Stimulated activated CD8-positive, alpha-beta memory T cell treated with anti-CD3 and anti-CD28 coated beads, Interleukin-7, amount 100 ng/mL, for 1 hour (primary cell): ENCODE measurements around the gene ARL13B.
"Not testable (repeated sequence)": the region's sequence is repeated elsewhere in the genome, so short reads cannot be mapped to it uniquely, and the experiment has no call there.

Source experiments
- DNase-seq, 2 donors: peaks; one replicate each; pipeline ENCODE4 v3.0.0-alpha.2; 2020; ENCODE audit warnings: low read depth in 2 of 2

Gene ARL13B

GRCh38 chr3:93979850-93980676 lies at the start of gene ARL13B:
ARL13B (plus strand) TSS chr3:93980155; CDS start chr3:93980424, 269 bp downstream.
- DNase-seq, result peak; percentile 84 to 88

GRCh38 chr3:93931597-93932229 lies 48.2 kb upstream of the ARL13B start:
- DNase-seq, result no peak

GRCh38 chr3:93934366-93935046 lies 45.4 kb upstream of the ARL13B start:
- DNase-seq, result no peak

GRCh38 chr3:93936549-93936948 lies 43.4 kb upstream of the ARL13B start:
- no peak for DNase-seq

- not testable (repeated sequence) for DNase-seq
These were observed 42.5 kb upstream of the ARL13B start for GRCh38 chr3:93937485-93937884.

DNA sequence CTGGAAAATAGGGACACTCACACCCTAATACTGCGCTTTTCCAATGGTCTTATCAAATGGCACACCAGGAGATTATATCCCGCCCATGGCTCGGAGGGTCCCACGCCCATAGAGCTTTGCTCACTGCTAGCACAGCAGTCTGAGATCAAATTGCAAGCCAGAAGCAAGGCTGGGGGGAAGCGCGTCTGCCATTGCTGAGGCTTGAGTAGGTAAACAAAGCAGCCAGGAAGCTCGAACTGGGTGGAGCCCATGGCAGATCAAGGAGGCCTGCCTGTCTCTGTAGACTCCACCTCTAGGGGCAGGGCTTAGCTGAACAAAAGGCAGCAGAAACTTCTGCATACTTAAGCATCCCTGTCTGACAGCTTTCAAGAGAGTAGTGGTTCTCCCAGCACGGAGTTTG lies 30.0 kb upstream of the ARL13B start:
- not testable (repeated sequence) for DNase-seq

DNA sequence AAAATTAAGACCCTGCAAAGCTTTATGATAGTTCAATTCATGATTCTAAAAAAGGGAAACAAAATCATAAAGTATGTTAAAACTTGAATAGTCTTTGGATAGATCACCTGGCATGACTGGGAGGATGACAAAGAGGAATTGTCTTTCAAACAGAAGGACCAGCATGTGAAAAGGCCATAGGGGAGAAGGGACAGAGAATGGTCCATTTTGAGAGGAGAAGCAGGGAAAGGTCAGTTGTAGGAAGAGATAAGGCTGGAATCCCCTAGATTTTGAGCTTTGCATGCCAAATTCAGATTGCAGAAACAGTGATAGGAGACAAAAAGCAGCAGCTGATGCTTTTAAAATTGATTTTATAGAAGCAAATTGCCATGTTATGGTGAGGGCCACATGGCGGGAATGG lies 18.9 kb upstream of the ARL13B start:
- DNase-seq, result no peak

GRCh38 chr3:93961489-93961888 lies 18.5 kb upstream of the ARL13B start:
- no peak for DNase-seq

DNA sequence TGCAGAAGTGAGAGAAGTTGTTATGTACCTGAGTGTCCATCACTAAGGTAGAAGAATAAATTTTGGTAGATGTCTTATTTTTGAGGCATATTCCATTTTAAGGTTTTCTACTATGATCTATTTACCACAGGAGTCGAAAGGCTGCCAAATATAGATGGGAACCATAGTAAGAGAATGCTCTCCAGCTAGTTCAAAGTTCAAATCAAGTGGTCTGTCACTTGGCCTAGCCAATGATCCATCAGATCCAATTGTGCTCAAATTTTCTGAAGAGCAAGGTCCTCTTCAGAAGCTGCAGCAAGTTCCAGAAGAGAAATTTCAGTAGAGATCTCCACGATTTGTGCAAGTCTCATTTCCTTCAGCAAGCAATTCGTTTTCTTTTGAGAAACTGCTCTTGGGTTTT lies 17.2 kb upstream of the ARL13B start:
- DNase-seq, result no peak

DNA sequence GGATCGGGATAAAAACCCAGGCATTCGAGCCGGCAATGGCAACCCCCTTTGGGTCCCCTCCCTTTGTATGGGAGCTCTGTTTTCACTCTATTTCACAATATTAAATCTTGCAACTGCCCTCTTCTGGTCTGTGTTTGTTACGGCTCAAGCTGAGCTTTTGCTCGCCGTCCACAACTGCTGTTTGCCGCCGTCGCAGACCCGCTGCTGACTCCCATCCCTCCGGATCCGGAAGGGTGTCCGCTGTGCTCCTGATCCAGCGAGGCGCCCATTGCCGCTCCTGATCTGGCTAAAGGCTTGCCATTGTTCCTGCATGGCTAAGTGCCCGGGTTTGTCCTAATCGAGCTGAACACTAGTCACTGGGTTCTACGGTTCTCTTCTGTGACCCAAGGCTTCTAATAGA lies 14.8 kb upstream of the ARL13B start:
- DNase-seq, result not testable (repeated sequence)

- no peak for DNase-seq
These were observed 10.5 kb upstream of the ARL13B start for GRCh38 chr3:93969443-93969842.

DNA sequence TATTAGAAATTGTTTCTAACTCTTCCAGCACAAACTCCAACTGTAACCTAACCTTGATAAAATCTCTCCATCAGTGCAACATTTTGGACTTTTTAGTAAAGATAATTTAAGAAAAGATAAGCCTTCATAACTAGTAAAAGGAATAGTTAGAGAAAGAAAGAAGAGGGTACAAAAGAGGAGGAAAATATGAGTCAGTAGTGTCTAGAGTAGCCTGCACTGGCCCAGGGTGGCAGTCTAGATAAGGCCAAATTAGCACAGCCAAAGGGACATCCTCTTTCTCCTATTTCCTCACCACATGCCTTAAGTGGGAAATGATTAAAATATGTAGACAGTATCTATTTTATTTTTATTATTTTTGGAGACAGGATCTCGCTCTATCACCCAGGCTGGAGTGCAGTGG lies 10.0 kb upstream of the ARL13B start:
- no peak for DNase-seq

DNA sequence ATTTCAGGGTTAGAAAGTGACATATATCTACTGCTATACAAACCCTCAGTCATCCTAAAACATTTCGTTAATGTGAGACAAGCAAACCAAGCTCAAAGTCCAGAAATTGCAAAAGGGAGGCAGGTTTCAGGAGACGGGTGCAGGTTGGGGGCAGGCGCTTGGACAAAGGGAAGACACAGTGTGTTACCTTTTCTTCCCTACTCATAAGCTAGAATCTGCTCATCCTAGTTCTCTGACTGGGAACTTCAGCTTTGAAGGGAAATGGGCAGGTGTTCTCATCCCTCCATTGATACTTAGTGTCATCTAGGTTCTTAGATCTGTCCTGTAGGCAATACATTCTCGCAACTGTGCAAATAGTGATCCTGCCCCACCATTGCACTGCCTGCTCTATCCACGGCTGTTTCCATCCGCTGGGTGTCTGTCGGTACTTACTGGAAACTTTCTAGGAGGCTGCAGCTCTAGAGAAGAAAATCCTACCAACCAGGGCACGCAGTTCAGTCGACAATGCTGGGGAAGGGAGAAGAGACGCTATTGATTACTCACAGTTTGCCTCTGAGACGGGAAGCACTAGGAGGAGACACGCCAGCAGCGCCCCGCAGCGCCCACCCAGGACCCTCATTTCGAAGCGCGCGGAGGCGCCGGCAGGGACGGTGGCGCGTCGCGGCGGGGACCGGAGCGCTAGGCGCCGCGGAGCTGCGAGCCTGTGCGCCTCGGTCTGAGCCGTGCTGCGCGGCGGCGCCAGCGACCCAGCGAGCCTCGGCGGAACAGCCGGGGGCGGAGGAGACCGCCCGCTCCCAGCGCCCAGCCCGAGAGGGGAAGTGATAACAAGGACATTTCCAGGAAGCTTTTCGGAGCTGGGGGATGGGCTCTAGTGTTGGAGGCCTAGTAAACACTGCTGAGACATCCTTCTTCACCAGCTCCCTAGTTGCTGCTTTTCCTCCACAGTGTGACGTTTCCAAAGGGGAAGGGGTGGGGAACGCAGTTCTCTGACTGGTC lies 6.5 kb upstream of the ARL13B start, which contains the start of gene PROS1:
Gene PROS1, minus strand, starts transcription at position 766 of the 996 bp plus-strand sequence. Its CDS starts 147 bp downstream, at position 619.
- no peak for DNase-seq

DNA sequence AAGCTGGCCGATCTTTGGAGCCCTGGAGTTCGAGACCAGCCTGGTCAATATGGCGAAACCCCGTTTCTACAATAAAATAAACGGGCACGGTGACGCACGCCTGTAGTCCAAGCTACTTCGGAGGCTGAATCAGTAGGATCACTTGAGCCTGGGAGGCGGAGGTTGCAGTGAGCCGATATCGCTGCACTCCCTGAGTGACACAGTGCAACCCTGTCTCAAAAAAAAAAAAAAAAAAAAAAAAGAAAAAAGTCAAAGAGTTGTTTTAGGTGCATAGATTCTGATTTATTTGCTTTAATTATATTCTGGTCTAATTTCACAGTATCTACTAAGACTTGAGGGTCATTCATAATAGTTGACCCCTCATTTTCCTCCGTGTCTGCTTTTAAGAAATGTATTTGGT lies 1.7 kb downstream of the ARL13B start:
- no peak for DNase-seq

- DNase-seq, result no peak
These were observed 3.5 kb downstream of the ARL13B start for GRCh38 chr3:93983408-93983807.

GRCh38 chr3:93984618-93985017 lies 4.7 kb downstream of the ARL13B start:
- no peak for DNase-seq

GRCh38 chr3:93988283-93988682 lies 8.3 kb downstream of the ARL13B start:
- no peak for DNase-seq

DNA sequence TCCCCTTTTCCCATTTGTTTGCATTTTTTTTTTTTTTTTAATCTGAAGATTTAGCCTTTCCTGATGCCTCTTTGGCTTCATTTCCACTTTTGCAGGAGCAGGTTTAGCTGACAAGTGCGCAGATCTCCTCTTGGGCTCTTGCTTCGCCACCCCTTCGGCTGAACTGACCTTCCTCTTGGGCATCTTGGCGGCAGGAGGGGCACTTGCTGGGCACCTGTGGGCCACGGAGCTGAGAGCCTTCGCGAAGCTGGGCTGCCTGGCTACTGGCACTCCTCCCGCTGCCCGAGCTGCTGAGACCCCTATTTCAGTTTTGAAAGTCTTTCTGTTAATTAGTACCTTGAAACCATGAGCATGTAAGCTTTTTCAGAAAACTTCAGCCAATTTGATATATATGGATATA lies 8.8 kb downstream of the ARL13B start:
- DNase-seq, result no peak

DNA sequence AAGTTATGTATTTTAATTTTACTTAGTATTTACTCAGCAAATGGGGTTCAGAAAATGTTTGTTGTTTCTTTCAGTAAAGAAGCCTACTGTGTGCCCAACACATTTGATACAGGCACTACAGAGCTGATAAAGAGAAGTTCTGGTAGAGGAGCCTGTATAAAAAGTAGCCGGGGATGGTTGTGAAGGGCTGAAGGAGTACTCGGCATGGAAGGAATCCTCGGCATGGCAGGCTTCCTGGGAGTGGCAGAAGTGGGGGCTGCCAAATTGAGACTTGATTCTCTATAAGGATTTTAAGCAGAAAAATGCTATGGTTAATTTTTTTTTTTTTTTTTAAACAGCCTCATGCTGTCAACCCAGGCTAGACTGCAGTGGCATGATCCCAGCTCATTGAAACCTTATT lies 9.3 kb downstream of the ARL13B start:
- DNase-seq, result no peak

- DNase-seq, result no peak
These were observed 11.7 kb downstream of the ARL13B start for GRCh38 chr3:93991631-93992030.

- DNase-seq, result no peak
These were observed 12.3 kb downstream of the ARL13B start for GRCh38 chr3:93992207-93992606.
